T-cell (primary cell): ENCODE results near the gene IKZF3. TPM values are rescaled to one million over a fixed set of nuclear protein-coding genes. Genes with fewer than 3 reads are reported as not detected.
A peak's percentile ranks its signal among the peaks of the same experiment; 100 is the strongest.

Source experiments
- ATAC-seq, 4 experiments: fragments of 200-7000 bp in 3 of 4; fragments of 150-1000 bp in 1 of 4; cut with Tn5 transposase; replicated peaks in 1 of 4; 1 replicate in 3 of 4; 2 replicates in 1 of 4; pipeline ENCODE4 v1.10.0; 2021; ENCODE audit warnings: moderate library complexity in 3 of 4, mild to moderate bottlenecking in 2 of 4, moderate number of reproducible peaks in 1 of 4
- CTCF ChIA-PET, 2 donors: fragments of 300-600 bp; sonication (Branson Sonifier 250); formaldehyde crosslinking; loops; one replicate each; lab custom pipeline; 2022; ENCODE audit warnings: antibody characterized with exemption in 2 of 2; lab: Charles Lee
- POLR2A ChIA-PET, 2 donors: fragments of 300-600 bp; sonication (Branson Sonifier 250); formaldehyde crosslinking; loops; one replicate each; lab custom pipeline; 2022; ENCODE audit warnings: antibody characterized with exemption in 2 of 2; lab: Charles Lee
- DNase-seq, 35 experiments: peaks; one replicate each; pipeline versions ENCODE4 v3.0.0 to v3.0.0-alpha.2; 2013 to 2023
- H3K27ac ChIP-seq: one replicate; pipeline ENCODE4 v1.5.1; 2013; ENCODE audit warnings: low read length
- H3K27me3 ChIP-seq, 2 experiments: replicated peaks in 1 of 2; 1 replicate in 1 of 2; 2 replicates in 1 of 2; pipeline versions ENCODE4 v1.6.1 to v1.7.0; 2013; ENCODE audit warnings: low read length in 1 of 2, mixed read lengths in 1 of 2; ENCODE audit not compliant: control insufficient read depth in 2 of 2, insufficient read depth in 2 of 2; ENCODE audit errors: extremely low read depth in 1 of 2
- H3K36me3 ChIP-seq, 2 donors: 1 replicate in 1 of 2; 2 replicates in 1 of 2; pipeline versions ENCODE4 v1.6.1 to v1.7.0; 2013; ENCODE audit warnings: low read length in 1 of 2; ENCODE audit not compliant: control insufficient read depth in 2 of 2, insufficient read depth in 1 of 2; ENCODE audit errors: extremely low read depth in 1 of 2
- H3K4me1 ChIP-seq, 2 experiments: 1 replicate in 1 of 2; 2 replicates in 1 of 2; pipeline versions ENCODE4 v1.6.1 to v1.7.0; 2013; ENCODE audit warnings: low read length in 2 of 2, mixed read lengths in 1 of 2; ENCODE audit not compliant: insufficient read depth in 2 of 2, control insufficient read depth in 1 of 2; ENCODE audit errors: extremely low read depth in 1 of 2
- H3K4me3 ChIP-seq, 2 donors: 1 replicate in 1 of 2; 2 replicates in 1 of 2; pipeline versions ENCODE4 v1.5.1 to v1.7.0; 2013; ENCODE audit warnings: mild to moderate bottlenecking in 2 of 2, low read length in 1 of 2, moderate library complexity in 1 of 2; ENCODE audit not compliant: control insufficient read depth in 1 of 2; ENCODE audit errors: extremely low read depth in 1 of 2
- H3K9me3 ChIP-seq: 2 replicates; pipeline ENCODE4 v1.7.0; 2013
- H3K27ac Mint-ChIP-seq, 2 donors: one replicate each; pipeline ENCODE4 v1.8.0; 2020 to 2021; ENCODE audit warnings: mild to moderate bottlenecking in 2 of 2, mixed read lengths in 2 of 2
- H3K27me3 Mint-ChIP-seq, 2 donors: one replicate each; pipeline ENCODE4 v1.8.0; 2021 to 2022; ENCODE audit warnings: mixed read lengths in 2 of 2
- H3K36me3 Mint-ChIP-seq: one replicate; pipeline ENCODE4 v1.8.0; 2021; ENCODE audit warnings: mixed read lengths
- H3K4me1 Mint-ChIP-seq, 3 donors: one replicate each; pipeline ENCODE4 v1.8.0; 2020 to 2022; ENCODE audit warnings: mixed read lengths in 3 of 3, mild to moderate bottlenecking in 1 of 3
- H3K4me3 Mint-ChIP-seq, 3 donors: one replicate each; pipeline ENCODE4 v1.8.0; 2020 to 2022; ENCODE audit warnings: mild to moderate bottlenecking in 3 of 3, mixed read lengths in 3 of 3, moderate library complexity in 3 of 3
- H3K9me3 Mint-ChIP-seq, 3 donors: one replicate each; pipeline ENCODE4 v1.8.0; 2020 to 2022; ENCODE audit warnings: mixed read lengths in 3 of 3
- whole genome bisulfite sequencing: methylation state at CpG from one replicate; pipeline ENCODE4 v1.1.5; 2013; ENCODE audit warnings: missing lambda C conversion rate; ENCODE audit not compliant: insufficient coverage; 5-methylcytosine and 5-hydroxymethylcytosine counted together
- total RNA-seq, 35 experiments: library from RNA in 6 of 35; stranded (reverse) in 6 of 35; fragments of 120-200 nt in 1 of 35; gene quantifications; one replicate each; pipeline versions ENCODE4 v1.2.1 to v1.2.4 and lab custom pipeline; 2013 to 2026

Gene IKZF3
- total RNA-seq, 5 donors from 2014 or later (not counting 1 experiment from before 2014, with no cell fraction given), result 78.1 to 112 (median 108) TPM

GRCh38 chr17:39787743-39788484 lies 76.2 kb downstream of the IKZF3 start:
- Histone ChIP-seq H3K9me3 (no peaks in the 10 kb centered on the region), H3K36me3 (peaks cover 4 to 55% of the 10 kb centered on the region in 2 donors), H3K27me3 (no peaks in the 10 kb centered on the region), H3K4me1 (peaks cover 26 to 28% of the 10 kb centered on the region in 2 experiments), H3K27ac (no peak overlapping the region), H3K4me3 (no peak overlapping the region)
- peak overlapping the region; percentile 37 to 68 for H3K27ac Mint-ChIP-seq
- H3K27me3 Mint-ChIP-seq, result no peaks in the 10 kb centered on the region
- H3K4me1 Mint-ChIP-seq, result peaks cover 63 to 74% (median 69%) of the 10 kb centered on the region in 3 donors
- ChIA-PET CTCF (no interaction called here), POLR2A (interaction anchor here in 1 of 2 donors (0.9 kb wide), 1 partner anchor 20 kb away, joined by 3 read pairs; no protein-coding TSS in a partner anchor)
- H3K4me3 Mint-ChIP-seq, result no peak overlapping the region
- WGBS, result 93% methylated on average over 7 of the region's 8 CpGs
- DNase-seq (no peak), ATAC-seq (no peak)
- peaks cover 54% of the 10 kb centered on the region for H3K36me3 Mint-ChIP-seq
- H3K9me3 Mint-ChIP-seq, result no peaks in the 10 kb centered on the region

GRCh38 chr17:39787041-39787440 lies 77.1 kb downstream of the IKZF3 start:
- DNase-seq, result no peak
- Histone ChIP-seq H3K4me3 (no peak overlapping the region), H3K9me3 (no peaks in the 10 kb centered on the region), H3K27ac (no peak overlapping the region), H3K4me1 (peaks cover 18 to 34% of the 10 kb centered on the region in 2 experiments), H3K27me3 (no peaks in the 10 kb centered on the region), H3K36me3 (peaks cover 4 to 55% of the 10 kb centered on the region in 2 donors)
- H3K4me3 Mint-ChIP-seq, result peak overlapping the region in 1 of 3 donors; percentile 13
- H3K4me1 Mint-ChIP-seq, result peaks cover 63 to 74% (median 69%) of the 10 kb centered on the region in 3 donors
- CTCF ChIA-PET, result no interaction called here
- no peaks in the 10 kb centered on the region for H3K9me3 Mint-ChIP-seq
- peak overlapping the region; percentile 15 to 68 for H3K27ac Mint-ChIP-seq
- POLR2A ChIA-PET, result no interaction called here
- H3K36me3 Mint-ChIP-seq, result peaks cover 59% of the 10 kb centered on the region
- H3K27me3 Mint-ChIP-seq, result no peaks in the 10 kb centered on the region
- no peak for ATAC-seq

GRCh38 chr17:39782980-39783379 lies 81.1 kb downstream of the IKZF3 start:
- 100% methylated on average over 1 of the region's 1 CpG for WGBS
- Histone ChIP-seq H3K36me3 (peaks cover 2 to 33% of the 10 kb centered on the region in 2 donors), H3K27ac (peak overlapping the region; percentile 91), H3K4me3 (no peak overlapping the region), H3K27me3 (no peaks in the 10 kb centered on the region), H3K4me1 (peaks cover 15 to 52% of the 10 kb centered on the region in 2 experiments), H3K9me3 (no peaks in the 10 kb centered on the region)
- ATAC-seq, result peak in 1 of 4 experiments; percentile 17
- CTCF ChIA-PET, result interaction anchor here in 1 of 2 donors (1.0 kb wide), 1 partner anchor 28 kb away, joined by 3 read pairs; no protein-coding TSS in a partner anchor
- Mint-ChIP-seq H3K27me3 (no peaks in the 10 kb centered on the region), H3K4me3 (peak overlapping the region in 1 of 3 donors; percentile 36), H3K4me1 (peaks cover 78 to 79% (median 79%) of the 10 kb centered on the region in 3 donors), H3K9me3 (no peaks in the 10 kb centered on the region), H3K27ac (peak overlapping the region; percentile 89 to 91), H3K36me3 (peaks cover 45% of the 10 kb centered on the region)
- no peak for DNase-seq
- POLR2A ChIA-PET, result interaction anchor here (0.6 kb wide), 2 partner anchors 32 to 47 kb away, joined by 3 to 4 read pairs; no protein-coding TSS in a partner anchor

- ATAC-seq (no peak), DNase-seq (no peak)
- Mint-ChIP-seq H3K27ac (peak overlapping the region; percentile 89 to 91), H3K9me3 (no peaks in the 10 kb centered on the region), H3K27me3 (no peaks in the 10 kb centered on the region), H3K4me3 (peak overlapping the region in 1 of 3 donors; percentile 36), H3K36me3 (peaks cover 43% of the 10 kb centered on the region), H3K4me1 (peaks cover 78 to 79% (median 79%) of the 10 kb centered on the region in 3 donors)
- no peaks in the 10 kb centered on the region for H3K9me3 ChIP-seq
- H3K27me3 ChIP-seq, result no peaks in the 10 kb centered on the region
- H3K4me1 ChIP-seq, result peaks cover 18 to 52% of the 10 kb centered on the region in 2 experiments
- ChIA-PET CTCF (interaction anchor here (0.5 to 1.0 kb wide), 2 partner anchors 11 to 27 kb away, joined by 3 to 5 read pairs; no protein-coding TSS in a partner anchor), POLR2A (interaction anchor here (0.6 kb wide), 2 partner anchors 31 to 47 kb away, joined by 3 to 4 read pairs; no protein-coding TSS in a partner anchor)
- H3K27ac ChIP-seq, result peak overlapping the region; percentile 91
- no peak overlapping the region for H3K4me3 ChIP-seq
- WGBS, result 83% methylated on average over 3 of the region's 4 CpGs
- H3K36me3 ChIP-seq, result peaks cover 2 to 28% of the 10 kb centered on the region in 2 donors
Measured at GRCh38 chr17:39782481-39782880, 81.6 kb downstream of the IKZF3 start.

GRCh38 chr17:39781861-39782213 lies 82.3 kb downstream of the IKZF3 start:
- peaks cover 2 to 22% of the 10 kb centered on the region in 2 donors for H3K36me3 ChIP-seq
- H3K4me3 Mint-ChIP-seq, result peak overlapping the region in 2 of 3 donors; percentile 2 to 36
- H3K36me3 Mint-ChIP-seq, result peaks cover 37% of the 10 kb centered on the region
- H3K27me3 Mint-ChIP-seq, result no peaks in the 10 kb centered on the region
- H3K9me3 Mint-ChIP-seq, result no peaks in the 10 kb centered on the region
- H3K27ac ChIP-seq, result peak overlapping the region; percentile 91
- DNase-seq, result no peak
- no peaks in the 10 kb centered on the region for H3K9me3 ChIP-seq
- ChIA-PET POLR2A (interaction anchor here in 1 of 2 donors (0.5 to 0.6 kb wide), 2 partner anchors 78 to 114 kb away, joined by 3 to 4 read pairs; no protein-coding TSS in a partner anchor), CTCF (no interaction called here)
- peak overlapping the region; percentile 89 to 91 for H3K27ac Mint-ChIP-seq
- peaks cover 77 to 78% (median 78%) of the 10 kb centered on the region in 3 donors for H3K4me1 Mint-ChIP-seq
- peaks cover 24 to 52% of the 10 kb centered on the region in 2 experiments for H3K4me1 ChIP-seq
- H3K4me3 ChIP-seq, result no peak overlapping the region
- no CpG with 5 or more reads among the region's 2 CpGs for WGBS
- ATAC-seq, result no peak
- H3K27me3 ChIP-seq, result no peaks in the 10 kb centered on the region
